GM12873 (cell line): ENCODE measurements around the gene SPESP1.

Experiments
- TF ChIP-seq, protein P1 (sequence below): IDR thresholded peaks from 2 replicates; pipeline ENCODE4 v1.5.1; 2012; ENCODE audit warnings: low read depth, mild to moderate bottlenecking, moderate library complexity, low read length, control low read depth; ENCODE audit not compliant: insufficient read depth; ENCODE audit errors: missing control alignments

SPESP1 gene

DNA sequence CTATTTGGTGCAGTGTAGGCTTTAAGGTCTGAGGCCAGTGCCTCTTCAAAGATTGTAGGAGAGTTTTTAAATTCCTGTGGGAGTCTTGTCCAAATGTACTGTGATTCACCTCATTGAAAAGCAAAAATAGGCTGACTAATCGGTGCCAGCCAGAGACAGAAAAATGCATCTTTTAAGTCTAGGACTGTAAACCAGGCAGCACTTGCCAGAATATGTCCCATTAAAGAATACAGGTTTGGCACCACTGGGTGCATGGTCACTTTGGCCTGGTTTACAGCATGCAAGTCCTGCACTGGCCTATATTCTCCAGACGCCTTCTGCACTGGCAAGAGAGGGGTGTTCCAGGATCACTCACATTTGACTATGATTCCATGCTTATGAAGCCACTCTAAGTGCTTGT, 63.8 kb downstream of the SPESP1 start:
- TF ChIP-seq, protein P1, sequence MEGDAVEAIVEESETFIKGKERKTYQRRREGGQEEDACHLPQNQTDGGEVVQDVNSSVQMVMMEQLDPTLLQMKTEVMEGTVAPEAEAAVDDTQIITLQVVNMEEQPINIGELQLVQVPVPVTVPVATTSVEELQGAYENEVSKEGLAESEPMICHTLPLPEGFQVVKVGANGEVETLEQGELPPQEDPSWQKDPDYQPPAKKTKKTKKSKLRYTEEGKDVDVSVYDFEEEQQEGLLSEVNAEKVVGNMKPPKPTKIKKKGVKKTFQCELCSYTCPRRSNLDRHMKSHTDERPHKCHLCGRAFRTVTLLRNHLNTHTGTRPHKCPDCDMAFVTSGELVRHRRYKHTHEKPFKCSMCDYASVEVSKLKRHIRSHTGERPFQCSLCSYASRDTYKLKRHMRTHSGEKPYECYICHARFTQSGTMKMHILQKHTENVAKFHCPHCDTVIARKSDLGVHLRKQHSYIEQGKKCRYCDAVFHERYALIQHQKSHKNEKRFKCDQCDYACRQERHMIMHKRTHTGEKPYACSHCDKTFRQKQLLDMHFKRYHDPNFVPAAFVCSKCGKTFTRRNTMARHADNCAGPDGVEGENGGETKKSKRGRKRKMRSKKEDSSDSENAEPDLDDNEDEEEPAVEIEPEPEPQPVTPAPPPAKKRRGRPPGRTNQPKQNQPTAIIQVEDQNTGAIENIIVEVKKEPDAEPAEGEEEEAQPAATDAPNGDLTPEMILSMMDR: no peak

DNA sequence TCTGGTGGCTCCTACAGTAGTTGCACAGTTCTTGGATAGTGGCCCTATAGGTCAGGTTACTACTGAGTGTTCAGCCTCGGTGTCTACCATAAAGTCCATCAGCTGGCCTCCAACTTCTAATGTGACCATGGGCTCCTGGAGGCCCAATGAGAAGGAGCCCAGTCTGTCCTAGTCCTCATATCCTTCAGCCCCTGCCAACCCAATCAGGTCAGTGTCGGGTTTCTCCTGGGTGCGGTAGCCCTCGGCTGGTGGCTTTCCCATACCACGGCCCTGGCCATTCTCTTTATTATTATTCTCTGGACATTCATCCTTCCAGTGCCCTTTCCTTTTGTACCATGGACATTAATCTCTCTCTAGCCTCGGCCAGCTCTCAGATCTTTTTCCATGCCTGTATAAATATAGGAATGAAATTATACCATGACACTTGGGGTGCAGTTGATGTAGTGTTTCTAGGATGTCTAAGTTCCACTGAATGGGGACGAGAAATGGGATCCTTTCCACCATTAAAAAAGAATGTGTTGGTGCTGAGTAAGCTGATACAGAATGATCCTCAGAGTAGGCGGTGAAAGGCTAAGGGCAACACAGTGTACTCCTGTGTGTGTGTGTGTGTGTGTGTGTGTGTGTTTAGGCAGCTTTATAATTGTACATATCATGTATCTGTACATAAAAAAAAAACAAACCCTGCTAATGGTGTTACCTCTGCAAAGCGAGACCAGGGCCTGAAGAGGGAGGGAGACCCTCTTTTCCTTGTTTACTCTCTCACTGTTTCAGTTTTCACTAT, 64.8 kb downstream of the SPESP1 start:
- TF ChIP-seq, protein P1: no peak
